ENCODE measurements around the gene UBE2QL1. TPM values are rescaled to one million over a fixed set of nuclear protein-coding genes. Genes with fewer than 3 reads are reported as not detected.

UBE2QL1 gene
- total RNA-seq, 1 experiment from 2014 or later: 0.11 TPM

DNA sequence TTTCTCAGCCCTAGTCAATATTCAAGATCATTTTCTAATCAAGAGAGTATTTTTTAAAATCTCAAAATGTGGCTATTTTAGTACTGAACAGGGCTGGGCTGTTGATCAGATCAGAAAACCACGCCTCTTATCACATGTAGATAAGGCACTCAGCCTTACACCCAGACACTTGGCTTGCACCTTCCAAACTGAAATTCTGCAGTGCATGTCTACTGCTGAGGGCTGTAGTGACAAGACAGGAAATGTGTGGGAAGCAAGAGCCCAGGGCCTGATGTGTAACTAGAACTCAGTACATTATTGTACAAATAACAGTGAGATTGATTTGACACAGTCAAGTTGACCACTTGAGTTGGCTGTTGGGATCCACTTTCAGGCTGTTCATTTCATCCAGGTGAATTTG is 48.6 kb downstream of the UBE2QL1 start:
- Histone ChIP-seq H2BK12ac (ENCODE audit: insufficient read length, low read depth, low read length) (no peak overlapping the region), H3K79me1 (ENCODE audit: insufficient read depth, low read depth, low read length, poor library complexity, severe bottlenecking) (no peaks in the 10 kb centered on the region), H3K79me2 (ENCODE audit: insufficient read depth, low read length) (no peaks in the 10 kb centered on the region), H4K5ac (ENCODE audit: insufficient read length, low read depth, low read length) (no peak overlapping the region), H3T11ph (ENCODE audit: low read length) (no peak overlapping the region), H4K20me1 (ENCODE audit: control insufficient read depth, insufficient read depth, insufficient read length) (no peaks in the 10 kb centered on the region), H3K56ac (ENCODE audit: insufficient read length, low read depth, low read length) (no peak overlapping the region), H3K4me1 (ENCODE audit: insufficient read depth, low read length) (no peaks in the 10 kb centered on the region), H3K4me2 (ENCODE audit: insufficient read depth, insufficient read length, low read length) (no peak overlapping the region), H3K14ac (ENCODE audit: insufficient read depth, low read length) (no peak overlapping the region), H3K9me3 (ENCODE audit: control insufficient read depth, low read depth, low read length) (no peaks in the 10 kb centered on the region), H3K27me3 (ENCODE audit: insufficient read depth, low read length) (no peaks in the 10 kb centered on the region), H2BK15ac (ENCODE audit: low read depth, low read length) (no peak overlapping the region), H4K8ac (replicated peaks; ENCODE audit: insufficient read length, low read depth, low read length) (no peak overlapping the region), H2BK5ac (ENCODE audit: insufficient read length, low read length) (no peak overlapping the region), H4K91ac (ENCODE audit: insufficient read length, low read depth, low read length) (no peak overlapping the region), H2AFZ (ENCODE audit: low read length) (no peak overlapping the region), H3K23ac (ENCODE audit: insufficient read length, low read depth, low read length) (no peak overlapping the region), H3K27ac (ENCODE audit: insufficient read length, low read depth, low read length) (no peak overlapping the region), H2AK5ac (ENCODE audit: insufficient read length, low read length) (no peak overlapping the region), H3K9ac (ENCODE audit: extremely low read depth, insufficient read length, low read length) (no peak overlapping the region), H3K23me2 (ENCODE audit: insufficient read length, low read depth, low read length, poor library complexity, severe bottlenecking) (no peaks in the 10 kb centered on the region), H2BK20ac (ENCODE audit: low read depth, low read length, poor library complexity, severe bottlenecking) (no peak overlapping the region), H3K4ac (ENCODE audit: low read depth, low read length) (no peak overlapping the region), H3K18ac (ENCODE audit: insufficient read length, low read depth, low read length) (no peak overlapping the region), H2BK120ac (ENCODE audit: low read depth, low read length, poor library complexity, severe bottlenecking) (no peak overlapping the region)
- no peak overlapping the region for H3K4me3 Mint-ChIP-seq
- H3K4me1 Mint-ChIP-seq: no peaks in the 10 kb centered on the region; a peak in 1 of 4 replicates
- H3K27me3 Mint-ChIP-seq (ENCODE audit: low read depth): peaks cover 32% of the 10 kb centered on the region
- no peaks in the 10 kb centered on the region; a peak in 1 of 5 replicates for H3K9me3 Mint-ChIP-seq
- H3K36me3 Mint-ChIP-seq (ENCODE audit: insufficient read depth in 1 of 3, low read depth in 3 of 3): no peaks in the 10 kb centered on the region
- WGBS (ENCODE audit: extremely low coverage, insufficient read length, low lambda C conversion rate): no CpG with 5 or more reads among the region's 1 CpG
- DNase-seq: no peak
- TF ChIP-seq, protein P1, sequence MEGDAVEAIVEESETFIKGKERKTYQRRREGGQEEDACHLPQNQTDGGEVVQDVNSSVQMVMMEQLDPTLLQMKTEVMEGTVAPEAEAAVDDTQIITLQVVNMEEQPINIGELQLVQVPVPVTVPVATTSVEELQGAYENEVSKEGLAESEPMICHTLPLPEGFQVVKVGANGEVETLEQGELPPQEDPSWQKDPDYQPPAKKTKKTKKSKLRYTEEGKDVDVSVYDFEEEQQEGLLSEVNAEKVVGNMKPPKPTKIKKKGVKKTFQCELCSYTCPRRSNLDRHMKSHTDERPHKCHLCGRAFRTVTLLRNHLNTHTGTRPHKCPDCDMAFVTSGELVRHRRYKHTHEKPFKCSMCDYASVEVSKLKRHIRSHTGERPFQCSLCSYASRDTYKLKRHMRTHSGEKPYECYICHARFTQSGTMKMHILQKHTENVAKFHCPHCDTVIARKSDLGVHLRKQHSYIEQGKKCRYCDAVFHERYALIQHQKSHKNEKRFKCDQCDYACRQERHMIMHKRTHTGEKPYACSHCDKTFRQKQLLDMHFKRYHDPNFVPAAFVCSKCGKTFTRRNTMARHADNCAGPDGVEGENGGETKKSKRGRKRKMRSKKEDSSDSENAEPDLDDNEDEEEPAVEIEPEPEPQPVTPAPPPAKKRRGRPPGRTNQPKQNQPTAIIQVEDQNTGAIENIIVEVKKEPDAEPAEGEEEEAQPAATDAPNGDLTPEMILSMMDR (conservative IDR thresholded peaks at IDR 0.05): no peak
- H3K27ac Mint-ChIP-seq: no peak overlapping the region
